ENCODE results near the gene C6orf163. TPM values are rescaled to one million over a fixed set of nuclear protein-coding genes. Genes with fewer than 3 reads are reported as not detected.
A peak's percentile ranks its signal among the peaks of the same experiment; 100 is the strongest.

C6orf163 gene
- total RNA-seq, 1 donor from 2014 or later: 3.8 TPM

DNA sequence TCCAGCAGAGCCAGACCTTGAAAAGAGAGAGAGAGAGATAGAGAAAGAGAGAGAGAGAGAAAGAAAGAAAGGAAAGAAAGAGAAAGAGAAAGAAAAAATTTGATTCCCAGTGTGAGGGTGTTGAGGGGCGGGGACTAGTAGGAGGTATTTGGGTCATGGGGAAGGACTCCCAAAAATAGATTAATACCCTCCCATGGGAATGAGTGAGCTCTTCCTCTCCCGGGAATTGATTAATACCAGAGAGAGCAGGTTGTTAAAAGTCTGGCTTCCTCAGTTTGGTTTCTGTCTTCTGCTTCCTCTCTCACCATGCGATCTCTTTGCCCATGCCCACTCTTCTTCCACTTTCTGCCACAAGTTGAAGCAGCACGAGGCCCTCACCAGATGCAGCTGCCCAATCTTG, 34.3 kb downstream of the C6orf163 start:
- no peak overlapping the region for H3K4me3 Mint-ChIP-seq (ENCODE audit: unreplicated experiment)
- no peak overlapping the region for H3K27ac Mint-ChIP-seq (ENCODE audit: unreplicated experiment)
- no peaks in the 10 kb centered on the region for H3K9me3 Mint-ChIP-seq (ENCODE audit: unreplicated experiment)
- no peaks in the 10 kb centered on the region for H3K36me3 Mint-ChIP-seq (ENCODE audit: unreplicated experiment)
- no peaks in the 10 kb centered on the region for H3K27me3 Mint-ChIP-seq (ENCODE audit: unreplicated experiment)
- no peaks in the 10 kb centered on the region for H3K4me1 Mint-ChIP-seq (ENCODE audit: unreplicated experiment)
- TF ChIP-seq, protein P1, sequence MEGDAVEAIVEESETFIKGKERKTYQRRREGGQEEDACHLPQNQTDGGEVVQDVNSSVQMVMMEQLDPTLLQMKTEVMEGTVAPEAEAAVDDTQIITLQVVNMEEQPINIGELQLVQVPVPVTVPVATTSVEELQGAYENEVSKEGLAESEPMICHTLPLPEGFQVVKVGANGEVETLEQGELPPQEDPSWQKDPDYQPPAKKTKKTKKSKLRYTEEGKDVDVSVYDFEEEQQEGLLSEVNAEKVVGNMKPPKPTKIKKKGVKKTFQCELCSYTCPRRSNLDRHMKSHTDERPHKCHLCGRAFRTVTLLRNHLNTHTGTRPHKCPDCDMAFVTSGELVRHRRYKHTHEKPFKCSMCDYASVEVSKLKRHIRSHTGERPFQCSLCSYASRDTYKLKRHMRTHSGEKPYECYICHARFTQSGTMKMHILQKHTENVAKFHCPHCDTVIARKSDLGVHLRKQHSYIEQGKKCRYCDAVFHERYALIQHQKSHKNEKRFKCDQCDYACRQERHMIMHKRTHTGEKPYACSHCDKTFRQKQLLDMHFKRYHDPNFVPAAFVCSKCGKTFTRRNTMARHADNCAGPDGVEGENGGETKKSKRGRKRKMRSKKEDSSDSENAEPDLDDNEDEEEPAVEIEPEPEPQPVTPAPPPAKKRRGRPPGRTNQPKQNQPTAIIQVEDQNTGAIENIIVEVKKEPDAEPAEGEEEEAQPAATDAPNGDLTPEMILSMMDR (IDR thresholded peaks at IDR 0.05): no peak
- DNase-seq (ENCODE audit: extremely low spot score, unreplicated experiment): no peak

DNA sequence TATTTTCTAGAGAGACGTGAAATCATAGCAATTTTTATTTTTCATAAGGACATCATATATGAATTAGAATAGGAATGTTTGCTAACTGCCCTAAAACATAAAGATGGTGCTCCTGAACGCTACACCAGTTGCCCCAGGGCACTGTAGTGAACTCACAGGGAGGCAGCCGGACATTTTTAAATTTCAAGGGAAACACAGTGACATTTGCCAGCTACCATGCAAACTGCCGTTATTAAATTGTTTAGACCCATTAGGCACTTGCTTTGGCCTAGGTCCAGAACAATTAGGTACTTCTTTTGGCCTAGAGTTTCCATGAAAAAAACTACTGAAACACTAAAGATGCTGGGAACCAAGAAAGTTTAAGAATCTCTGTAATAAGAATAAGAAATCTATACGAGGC, 38.2 kb downstream of the C6orf163 start:
- TF ChIP-seq, protein P1 (IDR thresholded peaks at IDR 0.05): no peak
- H3K9me3 Mint-ChIP-seq (ENCODE audit: unreplicated experiment): no peaks in the 10 kb centered on the region
- H3K4me3 Mint-ChIP-seq (ENCODE audit: unreplicated experiment): no peak overlapping the region
- no peaks in the 10 kb centered on the region for H3K27me3 Mint-ChIP-seq (ENCODE audit: unreplicated experiment)
- no peak for DNase-seq (ENCODE audit: extremely low spot score, unreplicated experiment)
- no peaks in the 10 kb centered on the region for H3K36me3 Mint-ChIP-seq (ENCODE audit: unreplicated experiment)
- H3K4me1 Mint-ChIP-seq (ENCODE audit: unreplicated experiment): no peaks in the 10 kb centered on the region
- no peak overlapping the region for H3K27ac Mint-ChIP-seq (ENCODE audit: unreplicated experiment)

DNA sequence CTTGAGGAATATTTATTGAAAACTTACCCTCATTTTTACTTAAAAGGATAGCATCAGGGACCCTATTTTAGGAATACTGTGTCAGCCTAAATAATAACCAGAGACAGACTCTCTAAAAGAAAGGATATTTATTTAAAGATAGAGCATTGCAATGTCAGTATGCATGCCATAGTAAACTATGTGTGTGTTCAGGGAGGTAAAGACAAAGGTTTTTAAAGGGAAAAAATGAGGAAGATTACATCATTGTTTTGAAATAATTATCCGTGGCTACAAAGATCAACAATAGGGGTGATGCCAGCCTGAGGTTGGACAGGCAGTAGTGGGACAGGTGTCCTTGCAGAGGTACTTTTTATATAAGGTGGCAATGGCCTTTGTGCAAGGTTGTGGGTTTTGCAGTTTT, 39.4 kb downstream of the C6orf163 start:
- no peak for DNase-seq (ENCODE audit: extremely low spot score, unreplicated experiment)
- H3K4me1 Mint-ChIP-seq (ENCODE audit: unreplicated experiment): no peaks in the 10 kb centered on the region
- no peaks in the 10 kb centered on the region for H3K36me3 Mint-ChIP-seq (ENCODE audit: unreplicated experiment)
- H3K9me3 Mint-ChIP-seq (ENCODE audit: unreplicated experiment): no peaks in the 10 kb centered on the region
- no peak overlapping the region for H3K4me3 Mint-ChIP-seq (ENCODE audit: unreplicated experiment)
- H3K27ac Mint-ChIP-seq (ENCODE audit: unreplicated experiment): no peak overlapping the region
- H3K27me3 Mint-ChIP-seq (ENCODE audit: unreplicated experiment): no peaks in the 10 kb centered on the region
- TF ChIP-seq, protein P1 (IDR thresholded peaks at IDR 0.05): no peak

DNA sequence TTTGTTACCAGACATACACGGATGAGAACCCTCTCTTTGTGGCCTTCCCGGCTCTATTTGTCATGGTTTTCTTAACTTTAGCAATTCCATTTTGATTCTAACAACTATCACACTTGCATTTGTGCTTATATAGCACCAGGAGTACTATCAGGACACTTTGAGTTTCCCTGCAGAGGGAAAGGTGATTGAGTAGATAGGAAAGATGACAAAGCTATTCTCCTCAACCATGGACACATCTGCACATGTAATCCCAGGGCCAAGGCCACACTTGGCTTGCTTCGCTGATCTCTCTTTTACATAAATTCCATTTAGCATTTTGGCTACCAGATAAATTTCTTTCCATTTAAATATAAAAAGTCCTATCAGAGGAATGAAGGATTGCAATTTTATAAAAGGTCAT, 39.8 kb downstream of the C6orf163 start:
- TF ChIP-seq, protein P1 (IDR thresholded peaks at IDR 0.05): no peak
- DNase-seq (ENCODE audit: extremely low spot score, unreplicated experiment): no peak
- Mint-ChIP-seq H3K36me3 (ENCODE audit: unreplicated experiment) (no peaks in the 10 kb centered on the region), H3K27me3 (ENCODE audit: unreplicated experiment) (no peaks in the 10 kb centered on the region), H3K4me1 (ENCODE audit: unreplicated experiment) (no peaks in the 10 kb centered on the region), H3K27ac (ENCODE audit: unreplicated experiment) (no peak overlapping the region), H3K4me3 (ENCODE audit: unreplicated experiment) (no peak overlapping the region), H3K9me3 (ENCODE audit: unreplicated experiment) (no peaks in the 10 kb centered on the region)

DNA sequence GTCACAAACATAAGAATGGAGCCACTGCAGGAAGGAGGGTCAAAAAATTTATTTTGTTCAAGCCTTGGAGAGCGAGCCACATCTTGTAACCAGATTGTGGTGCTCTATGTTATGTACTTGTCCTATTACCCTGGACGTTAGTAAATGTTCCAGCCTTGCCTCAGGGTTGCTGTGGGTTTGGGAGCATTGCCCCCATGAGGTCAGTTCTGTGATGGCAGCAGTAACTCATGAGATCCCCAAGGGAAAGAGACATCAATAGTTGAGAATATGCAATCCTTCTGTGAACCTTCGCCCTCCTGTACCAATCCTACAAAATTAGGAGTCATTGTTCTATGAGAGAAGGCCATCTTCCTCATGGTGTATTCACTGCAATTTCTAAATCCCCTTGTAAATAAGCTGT, 46.7 kb downstream of the C6orf163 start:
- TF ChIP-seq, protein P1 (IDR thresholded peaks at IDR 0.05): peak; percentile 37
- H3K27me3 Mint-ChIP-seq (ENCODE audit: unreplicated experiment): no peaks in the 10 kb centered on the region
- no peak overlapping the region for H3K4me3 Mint-ChIP-seq (ENCODE audit: unreplicated experiment)
- no peaks in the 10 kb centered on the region for H3K4me1 Mint-ChIP-seq (ENCODE audit: unreplicated experiment)
- H3K27ac Mint-ChIP-seq (ENCODE audit: unreplicated experiment): no peak overlapping the region
- no peaks in the 10 kb centered on the region for H3K9me3 Mint-ChIP-seq (ENCODE audit: unreplicated experiment)
- H3K36me3 Mint-ChIP-seq (ENCODE audit: unreplicated experiment): no peaks in the 10 kb centered on the region
- no peak for DNase-seq (ENCODE audit: extremely low spot score, unreplicated experiment)

Data from osteocyte (in vitro differentiated cells).